Keratinocyte (primary cell): Measurements from ENCODE around the gene FOXD4L3. TPM values are rescaled to one million over a fixed set of nuclear protein-coding genes. Genes with fewer than 3 reads are reported as not detected.
"Not testable (repeated sequence)": the region's sequence is repeated elsewhere in the genome, so short reads cannot be mapped to it uniquely, and the experiment has no call there.

Source experiments
- DNase-seq: peaks from one replicate; pipeline ENCODE4 v3.0.0-alpha.2; 2011; ENCODE audit warnings: low read depth, missing footprints, low spot score
- FAIRE-seq: peaks from 2 replicates; lab custom pipeline; 2011; peaks lifted over from hg19 to GRCh38; lab: Jason Lieb, UNC
- H2AFZ ChIP-seq: 2 replicates; pipeline ENCODE4 v1.6.0; 2012; ENCODE audit warnings: low read length, control low read depth, inconsistent platforms; ENCODE audit not compliant: control insufficient read depth
- H3K27ac ChIP-seq: 2 replicates; pipeline ENCODE4 v1.5.1; 2011; ENCODE audit warnings: low read length; ENCODE audit not compliant: control insufficient read depth, insufficient read depth
- H3K27me3 ChIP-seq: 3 replicates; pipeline ENCODE4 v1.6.0; 2011; ENCODE audit warnings: low read length; ENCODE audit not compliant: control insufficient read depth, insufficient read depth; ENCODE audit errors: extremely low read depth
- H3K36me3 ChIP-seq, 2 experiments: 2 replicates in 1 of 2; 3 replicates in 1 of 2; pipeline ENCODE4 v1.5.1; 2011; ENCODE audit warnings: low read length in 2 of 2, mild to moderate bottlenecking in 1 of 2; ENCODE audit not compliant: control insufficient read depth in 2 of 2, insufficient read depth in 2 of 2; ENCODE audit errors: extremely low read depth in 1 of 2
- H3K4me1 ChIP-seq: 3 replicates; pipeline ENCODE4 v1.5.1; 2011; ENCODE audit warnings: low read length; ENCODE audit not compliant: control insufficient read depth, insufficient read depth; ENCODE audit errors: extremely low read depth
- H3K4me2 ChIP-seq: 3 replicates; pipeline ENCODE4 v1.6.0; 2011; ENCODE audit warnings: low read depth, low read length; ENCODE audit not compliant: control insufficient read depth, insufficient read depth; ENCODE audit errors: extremely low read depth
- H3K4me3 ChIP-seq, 3 experiments: fragments of 200-600 bp in 1 of 3; sonication (generic) in 1 of 3; 2 replicates in 2 of 3; 3 replicates in 1 of 3; pipeline ENCODE4 v1.5.1; 2011 to 2016; ENCODE audit warnings: low read length in 3 of 3, mild to moderate bottlenecking in 3 of 3, control low read depth in 2 of 3, inconsistent platforms in 1 of 3, low read depth in 1 of 3, mixed read lengths in 1 of 3, mixed run types in 1 of 3, moderate library complexity in 1 of 3; ENCODE audit not compliant: control insufficient read depth in 2 of 3, insufficient read depth in 2 of 3; ENCODE audit errors: extremely low read depth in 1 of 3
- H3K79me2 ChIP-seq: 2 replicates; pipeline ENCODE4 v1.6.0; 2012; ENCODE audit warnings: low read length; ENCODE audit not compliant: control insufficient read depth, insufficient read depth
- H3K9ac ChIP-seq: 3 replicates; pipeline ENCODE4 v1.6.0; 2011; ENCODE audit warnings: low read length; ENCODE audit not compliant: control insufficient read depth, insufficient read depth; ENCODE audit errors: extremely low read depth
- H3K9me1 ChIP-seq: 3 replicates; pipeline ENCODE4 v1.6.0; 2011; ENCODE audit warnings: low read length; ENCODE audit not compliant: control insufficient read depth, insufficient read depth; ENCODE audit errors: extremely low read depth
- H3K9me3 ChIP-seq: 2 replicates; pipeline ENCODE4 v1.5.1; 2012; ENCODE audit warnings: low read depth, low read length; ENCODE audit not compliant: control insufficient read depth
- H4K20me1 ChIP-seq: 3 replicates; pipeline ENCODE4 v1.6.0; 2011; ENCODE audit warnings: low read length; ENCODE audit not compliant: control insufficient read depth, insufficient read depth; ENCODE audit errors: extremely low read depth
- dilution Hi-C: fragments of 300-500 bp; cut with MboI; formaldehyde crosslinking; loops from one replicate; pipeline ENCODE4 v1.7.0; 2020; ENCODE audit warnings: low sequenced_read_pairs; ENCODE audit not compliant: extremely low pct_ligation_motif_present
- polyA minus RNA-seq, 3 experiments: library from RNA; depleted of rRNA, polyadenylated mRNA; stranded (reverse); fragments of >200 nt; gene quantifications; 1 replicate in 1 of 3; 2 replicates in 1 of 3; 3 replicates in 1 of 3; pipeline ENCODE4 v1.2.3, GENCODE V29; 2011
- polyA plus RNA-seq, 5 experiments: library from polyadenylated mRNA; depleted of rRNA in 3 of 5; stranded (reverse) in 3 of 5; stranded (forward) in 1 of 5; unstranded in 1 of 5; fragments of >200 nt; gene quantifications; 1 replicate in 1 of 5; 2 replicates in 3 of 5; 3 replicates in 1 of 5; pipeline versions ENCODE4 v1.2.1 to v1.2.3, GENCODE V29; 2011 to 2012; ENCODE audit warnings: missing spikeins in 2 of 5, low read depth in 1 of 5, low replicate concordance in 1 of 5

Gene FOXD4L3
- polyA plus RNA-seq, result not detected in 3 replicates
- polyA plus RNA-seq (2011; ENCODE audit: low read depth), result not detected
- not detected in 2 replicates for polyA plus RNA-seq (2011; cell fraction: cytosol; rRNA removed)
- 0.25 and 0.45 TPM in 2 replicates for polyA plus RNA-seq (2011; cell fraction: nucleus; rRNA removed)
- 0.16 TPM in 1 of 2 replicates, not detected in the other for polyA plus RNA-seq (2012; ENCODE audit: low replicate concordance)
- 0.32 TPM in 1 of 3 replicates, not detected in the others for polyA minus RNA-seq
- not detected for polyA minus RNA-seq (2011; cell fraction: cytosol; rRNA and poly(A)+ RNA removed)
- 0.63 and 1.4 TPM in 2 replicates for polyA minus RNA-seq (2011; cell fraction: nucleus; rRNA and poly(A)+ RNA removed)

DNA sequence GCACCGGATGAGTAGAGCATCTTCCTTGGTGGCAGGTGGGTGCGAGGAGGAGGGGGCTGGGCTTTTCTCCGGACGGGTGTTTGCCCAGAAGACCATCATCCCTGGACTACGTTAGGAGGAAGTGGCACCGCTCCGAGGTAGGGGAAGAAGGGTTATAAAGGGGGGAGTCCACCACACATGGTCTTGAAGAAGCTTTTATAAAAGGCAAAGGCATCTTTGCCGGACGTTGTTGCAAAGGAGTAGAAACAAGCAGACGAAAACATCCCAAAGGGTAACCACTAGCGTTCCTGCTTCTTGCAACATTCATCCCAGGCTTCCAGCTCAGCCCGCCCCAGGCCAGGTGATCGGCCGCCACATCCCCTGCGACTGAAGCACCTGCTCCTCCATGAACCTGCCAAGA lies at the start of gene FOXD4L3:
FOXD4L3 (plus strand) TSS at position 301 of the 400 bp plus-strand sequence; CDS start at position 386, 85 bp downstream.
- H3K36me3 ChIP-seq, DNase-seq, H3K4me3 ChIP-seq, H3K9ac ChIP-seq, H3K79me2 ChIP-seq, FAIRE-seq, H3K27ac ChIP-seq, H3K4me2 ChIP-seq, dilution Hi-C loops, H2AFZ ChIP-seq, H3K9me1 ChIP-seq, H3K4me1 ChIP-seq, H4K20me1 ChIP-seq, H3K9me3 ChIP-seq, H3K27me3 ChIP-seq: not testable (repeated sequence)

DNA sequence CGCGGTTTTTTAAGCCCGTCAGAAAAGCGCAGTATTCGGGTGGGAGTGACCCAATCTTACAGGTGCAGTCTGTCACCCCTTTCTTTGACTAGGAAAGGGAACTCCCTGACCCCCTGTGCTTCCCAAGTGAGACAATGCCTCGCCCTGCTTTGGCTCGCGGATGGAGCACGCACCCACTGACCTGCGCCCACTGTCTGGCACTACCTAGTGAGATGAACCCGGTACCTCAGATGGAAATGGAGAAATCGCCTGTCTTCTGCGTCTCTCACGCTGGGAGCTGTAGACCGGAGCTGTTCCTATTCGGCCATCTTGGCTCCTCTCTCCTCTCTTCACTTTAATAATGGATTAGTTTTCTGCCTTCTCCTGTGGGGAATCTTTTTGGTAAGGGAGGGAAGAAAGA lies 21.6 kb upstream of the FOXD4L3 start:
- H3K9ac ChIP-seq, H3K4me2 ChIP-seq, H3K4me3 ChIP-seq, H3K27ac ChIP-seq, H3K79me2 ChIP-seq, H3K9me3 ChIP-seq, DNase-seq, H4K20me1 ChIP-seq, H3K9me1 ChIP-seq, FAIRE-seq, H3K4me1 ChIP-seq, dilution Hi-C loops, H2AFZ ChIP-seq, H3K36me3 ChIP-seq, H3K27me3 ChIP-seq: not testable (repeated sequence)

DNA sequence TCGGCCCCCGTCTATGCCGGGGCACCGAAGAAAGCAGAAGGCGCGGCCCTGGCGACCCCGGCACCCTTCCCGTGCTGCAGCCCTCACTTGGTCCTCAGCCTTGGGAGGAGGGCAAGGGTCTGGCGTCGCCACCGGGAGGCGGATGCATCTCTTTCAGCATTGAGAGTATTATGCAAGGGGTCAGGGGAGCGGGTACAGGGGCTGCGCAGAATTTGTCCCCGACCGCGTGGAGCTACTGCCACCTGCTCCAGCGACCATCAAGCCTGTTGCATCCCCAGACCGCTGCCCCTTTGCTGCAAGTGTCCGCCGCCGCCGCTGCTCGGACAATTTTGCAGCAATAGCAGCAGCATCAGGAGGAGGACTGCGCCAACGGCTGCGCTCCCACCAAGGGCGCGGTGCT lies 1.1 kb downstream of the FOXD4L3 start:
- not testable (repeated sequence) for H3K79me2 ChIP-seq, H3K4me2 ChIP-seq, FAIRE-seq

DNA sequence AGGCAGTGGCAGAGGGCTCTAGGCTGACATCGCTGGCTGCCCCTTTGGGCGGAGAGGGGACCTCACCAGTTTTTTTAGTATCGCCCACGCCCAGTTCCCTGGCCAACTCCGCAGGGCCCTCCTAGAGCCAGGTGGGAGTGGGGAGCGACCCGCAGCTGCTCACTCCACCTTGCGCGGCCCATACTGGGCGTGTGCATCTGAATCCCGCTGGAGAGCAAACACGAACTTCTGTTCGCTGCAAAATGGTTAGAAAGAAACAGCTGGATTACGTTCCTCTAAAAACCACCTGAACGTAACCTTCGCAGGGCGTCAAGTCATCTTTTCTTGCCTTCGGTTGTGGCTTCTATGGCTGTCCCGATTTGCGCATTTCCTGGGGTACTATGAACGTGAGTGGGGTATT lies 1.5 kb downstream of the FOXD4L3 start:
- H3K4me1 ChIP-seq, H3K4me3 ChIP-seq, H3K9ac ChIP-seq, H3K79me2 ChIP-seq, DNase-seq, H2AFZ ChIP-seq, H4K20me1 ChIP-seq, H3K4me2 ChIP-seq, H3K9me3 ChIP-seq, H3K27me3 ChIP-seq, dilution Hi-C loops, FAIRE-seq, H3K27ac ChIP-seq, H3K36me3 ChIP-seq, H3K9me1 ChIP-seq: not testable (repeated sequence)

More for the DNA sequence above, 1.1 kb downstream of the FOXD4L3 start:
- dilution Hi-C loops, DNase-seq, H3K9me1 ChIP-seq, H3K4me3 ChIP-seq, H3K27ac ChIP-seq, H4K20me1 ChIP-seq, H3K27me3 ChIP-seq, H3K36me3 ChIP-seq, H3K4me1 ChIP-seq, H2AFZ ChIP-seq, H3K9me3 ChIP-seq, H3K9ac ChIP-seq: not testable (repeated sequence)

DNA sequence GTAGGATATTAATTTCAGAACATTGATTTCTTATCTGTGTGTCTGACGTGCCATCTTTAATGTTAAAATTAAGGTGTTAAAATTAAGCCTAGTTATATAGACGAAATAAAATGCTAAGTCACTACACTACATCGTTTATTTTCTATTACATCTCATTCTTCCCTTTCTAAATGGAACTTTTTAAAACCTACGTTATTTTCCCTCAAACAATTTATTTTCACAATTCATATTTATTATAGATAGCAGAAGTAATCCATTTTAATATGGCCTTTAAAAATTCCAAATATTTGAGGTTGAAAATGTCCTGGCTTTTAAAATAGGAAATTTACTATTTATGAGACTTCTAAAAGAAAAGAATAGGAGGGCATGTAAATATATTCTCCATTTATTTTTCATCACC lies 2.1 kb downstream of the FOXD4L3 start:
- H3K9ac ChIP-seq, H3K27ac ChIP-seq, H2AFZ ChIP-seq, H3K4me3 ChIP-seq, H3K4me2 ChIP-seq, H3K27me3 ChIP-seq, H3K79me2 ChIP-seq, H3K9me3 ChIP-seq, H3K36me3 ChIP-seq, DNase-seq, dilution Hi-C loops, H3K4me1 ChIP-seq, FAIRE-seq, H4K20me1 ChIP-seq, H3K9me1 ChIP-seq: not testable (repeated sequence)
